Astrocyte (in vitro differentiated cells and primary cell): ENCODE measurements around the gene UBE2QL1.

Experiments
- EZH2 ChIP-seq: IDR thresholded peaks from 2 replicates; pipeline ENCODE4 v1.6.1; 2012; ENCODE audit warnings: mild to moderate bottlenecking, low read length, inconsistent platforms; ENCODE audit not compliant: insufficient read depth
- TF ChIP-seq, protein P1 (sequence below): IDR thresholded peaks from 2 replicates; pipeline ENCODE4 v1.5.1; 2011; ENCODE audit warnings: low read depth, mild to moderate bottlenecking, inconsistent platforms, low read length, moderate library complexity; ENCODE audit not compliant: insufficient read depth

DNA sequence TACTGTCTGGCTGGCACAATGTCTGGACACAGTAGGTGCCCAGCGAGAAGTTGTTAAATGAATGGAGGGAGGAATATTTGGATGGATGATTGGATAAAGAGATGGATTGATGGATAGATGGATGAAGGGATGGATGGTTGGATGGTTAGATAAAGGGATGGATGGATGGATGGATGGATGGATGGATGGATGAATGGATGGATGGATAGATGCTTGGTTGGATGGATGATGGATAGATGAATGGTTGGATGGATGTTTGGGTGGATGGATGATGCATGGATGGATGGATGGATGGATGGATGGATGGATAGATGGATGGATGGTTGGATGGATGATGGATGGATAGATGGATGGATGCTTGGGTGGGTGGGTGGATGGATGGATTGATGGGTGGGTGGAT is 90.4 kb downstream of the UBE2QL1 start:
- TF ChIP-seq, protein P1, sequence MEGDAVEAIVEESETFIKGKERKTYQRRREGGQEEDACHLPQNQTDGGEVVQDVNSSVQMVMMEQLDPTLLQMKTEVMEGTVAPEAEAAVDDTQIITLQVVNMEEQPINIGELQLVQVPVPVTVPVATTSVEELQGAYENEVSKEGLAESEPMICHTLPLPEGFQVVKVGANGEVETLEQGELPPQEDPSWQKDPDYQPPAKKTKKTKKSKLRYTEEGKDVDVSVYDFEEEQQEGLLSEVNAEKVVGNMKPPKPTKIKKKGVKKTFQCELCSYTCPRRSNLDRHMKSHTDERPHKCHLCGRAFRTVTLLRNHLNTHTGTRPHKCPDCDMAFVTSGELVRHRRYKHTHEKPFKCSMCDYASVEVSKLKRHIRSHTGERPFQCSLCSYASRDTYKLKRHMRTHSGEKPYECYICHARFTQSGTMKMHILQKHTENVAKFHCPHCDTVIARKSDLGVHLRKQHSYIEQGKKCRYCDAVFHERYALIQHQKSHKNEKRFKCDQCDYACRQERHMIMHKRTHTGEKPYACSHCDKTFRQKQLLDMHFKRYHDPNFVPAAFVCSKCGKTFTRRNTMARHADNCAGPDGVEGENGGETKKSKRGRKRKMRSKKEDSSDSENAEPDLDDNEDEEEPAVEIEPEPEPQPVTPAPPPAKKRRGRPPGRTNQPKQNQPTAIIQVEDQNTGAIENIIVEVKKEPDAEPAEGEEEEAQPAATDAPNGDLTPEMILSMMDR = no peak
- TF ChIP-seq EZH2 = no peak
